Activated naive CD4-positive, alpha-beta T cell treated with anti-CD3 and anti-CD28 coated beads, Interleukin-2, amount 10 ng/mL, durations not matched to agents 7 days and 5 days (primary cell): ENCODE data around the gene SERPINA7.
"Not testable (repeated sequence)": the region's sequence is repeated elsewhere in the genome, so short reads cannot be mapped to it uniquely, and the experiment has no call there.

ENCODE experiments used
- CTCF ChIA-PET: fragments of 350-600 bp; sonication (Branson Sonifier 250); formaldehyde crosslinking; loops from one replicate; lab custom pipeline; 2021; ENCODE audit warnings: antibody characterized with exemption; lab: Charles Lee
- DNase-seq: peaks from one replicate; pipeline ENCODE4 v3.0.0-alpha.2; 2020
- H3K27ac Mint-ChIP-seq: one replicate; pipeline ENCODE4 v1.8.0; 2021; ENCODE audit warnings: mild to moderate bottlenecking, moderate library complexity, mixed read lengths
- H3K27me3 Mint-ChIP-seq: one replicate; pipeline ENCODE4 v1.8.0; 2021; ENCODE audit warnings: mild to moderate bottlenecking, mixed read lengths
- H3K36me3 Mint-ChIP-seq: one replicate; pipeline ENCODE4 v1.8.0; 2021; ENCODE audit warnings: mixed read lengths
- H3K4me1 Mint-ChIP-seq: one replicate; pipeline ENCODE4 v1.8.0; 2021; ENCODE audit warnings: mixed read lengths
- H3K4me3 Mint-ChIP-seq: one replicate; pipeline ENCODE4 v1.8.0; 2021; ENCODE audit warnings: mild to moderate bottlenecking, moderate library complexity, mixed read lengths
- H3K9me3 Mint-ChIP-seq: one replicate; pipeline ENCODE4 v1.8.0; 2021; ENCODE audit warnings: mixed read lengths

Gene SERPINA7

GRCh38 chrX:106000609-106001008 is 37.9 kb downstream of the SERPINA7 start:
- DNase-seq, H3K27me3 Mint-ChIP-seq, H3K4me3 Mint-ChIP-seq, H3K4me1 Mint-ChIP-seq, CTCF ChIA-PET, H3K9me3 Mint-ChIP-seq, H3K36me3 Mint-ChIP-seq, H3K27ac Mint-ChIP-seq: not testable (repeated sequence)

GRCh38 chrX:106000203-106000602 is 38.3 kb downstream of the SERPINA7 start:
- Mint-ChIP-seq H3K36me3 (no peaks in the 10 kb centered on the region), H3K27me3 (no peaks in the 10 kb centered on the region), H3K27ac (no peak overlapping the region), H3K4me3 (no peak overlapping the region), H3K9me3 (no peaks in the 10 kb centered on the region), H3K4me1 (no peaks in the 10 kb centered on the region)
- no peak for DNase-seq
- CTCF ChIA-PET: no interaction called here

GRCh38 chrX:105999294-105999693 is 39.2 kb downstream of the SERPINA7 start:
- no peaks in the 10 kb centered on the region for H3K36me3 Mint-ChIP-seq
- no peak overlapping the region for H3K4me3 Mint-ChIP-seq
- H3K9me3 Mint-ChIP-seq: no peaks in the 10 kb centered on the region
- CTCF ChIA-PET: no interaction called here
- H3K27me3 Mint-ChIP-seq: no peaks in the 10 kb centered on the region
- no peak for DNase-seq
- H3K4me1 Mint-ChIP-seq: no peaks in the 10 kb centered on the region
- no peak overlapping the region for H3K27ac Mint-ChIP-seq

GRCh38 chrX:105988487-105988886 is 50.0 kb downstream of the SERPINA7 start:
- H3K27me3 Mint-ChIP-seq, CTCF ChIA-PET, H3K4me1 Mint-ChIP-seq, DNase-seq, H3K27ac Mint-ChIP-seq, H3K36me3 Mint-ChIP-seq, H3K9me3 Mint-ChIP-seq, H3K4me3 Mint-ChIP-seq: not testable (repeated sequence)
